ENCODE data around the gene GPRIN1. TPM values are rescaled to one million over a fixed set of nuclear protein-coding genes. Genes with fewer than 3 reads are reported as not detected.
A peak's percentile ranks its signal among the peaks of the same experiment; 100 is the strongest.

GPRIN1 gene
- total and polyA plus RNA-seq, 3 donors from 2014 or later, result 2.5 to 8.4 (median 5.7) TPM

DNA sequence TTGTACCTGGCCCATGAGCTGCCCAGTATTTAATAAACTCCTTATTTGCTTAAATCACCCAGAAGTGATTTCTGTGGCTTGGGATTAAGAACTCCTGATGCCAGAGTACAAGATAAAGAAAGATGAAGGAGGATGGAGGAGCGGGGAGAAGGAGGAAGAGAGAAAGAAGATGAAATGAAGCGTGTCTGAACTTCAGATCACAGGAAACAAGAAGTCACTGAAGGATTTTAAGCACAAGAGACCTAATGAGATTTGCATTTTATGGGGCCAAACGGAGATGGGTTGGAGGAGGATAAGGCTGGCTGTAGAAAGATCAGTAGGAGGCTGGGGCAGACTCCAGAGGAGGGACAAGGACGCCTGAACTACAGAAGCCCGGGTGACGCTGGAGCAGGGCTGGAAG is 23.6 kb upstream of the GPRIN1 start:
- no peak for TF ChIP-seq POLR2A (IDR thresholded peaks at IDR 0.05)
- TF ChIP-seq, protein P1, sequence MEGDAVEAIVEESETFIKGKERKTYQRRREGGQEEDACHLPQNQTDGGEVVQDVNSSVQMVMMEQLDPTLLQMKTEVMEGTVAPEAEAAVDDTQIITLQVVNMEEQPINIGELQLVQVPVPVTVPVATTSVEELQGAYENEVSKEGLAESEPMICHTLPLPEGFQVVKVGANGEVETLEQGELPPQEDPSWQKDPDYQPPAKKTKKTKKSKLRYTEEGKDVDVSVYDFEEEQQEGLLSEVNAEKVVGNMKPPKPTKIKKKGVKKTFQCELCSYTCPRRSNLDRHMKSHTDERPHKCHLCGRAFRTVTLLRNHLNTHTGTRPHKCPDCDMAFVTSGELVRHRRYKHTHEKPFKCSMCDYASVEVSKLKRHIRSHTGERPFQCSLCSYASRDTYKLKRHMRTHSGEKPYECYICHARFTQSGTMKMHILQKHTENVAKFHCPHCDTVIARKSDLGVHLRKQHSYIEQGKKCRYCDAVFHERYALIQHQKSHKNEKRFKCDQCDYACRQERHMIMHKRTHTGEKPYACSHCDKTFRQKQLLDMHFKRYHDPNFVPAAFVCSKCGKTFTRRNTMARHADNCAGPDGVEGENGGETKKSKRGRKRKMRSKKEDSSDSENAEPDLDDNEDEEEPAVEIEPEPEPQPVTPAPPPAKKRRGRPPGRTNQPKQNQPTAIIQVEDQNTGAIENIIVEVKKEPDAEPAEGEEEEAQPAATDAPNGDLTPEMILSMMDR (IDR thresholded peaks at IDR 0.05), result no peak
- Histone ChIP-seq H3K36me3 (ENCODE audit: low read depth, missing control alignments) (no peaks in the 10 kb centered on the region), H3K27ac (no peak overlapping the region), H3K4me3 (no peak overlapping the region), H3K9me3 (no peaks in the 10 kb centered on the region), H3K4me1 (peaks cover 9% of the 10 kb centered on the region), H3K27me3 (no peaks in the 10 kb centered on the region)
- WGBS, 2 donors, result 35 to 37% methylated on average over 6 of the region's 6 CpGs
- intact Hi-C loops (cut with DNase I; ENCODE audit: low total_unique reads), result loop anchor here (10.0 kb wide), 1 partner anchor 89 kb away; the partner anchor contains the start of gene CDHR2
- no peak for DNase-seq

DNA sequence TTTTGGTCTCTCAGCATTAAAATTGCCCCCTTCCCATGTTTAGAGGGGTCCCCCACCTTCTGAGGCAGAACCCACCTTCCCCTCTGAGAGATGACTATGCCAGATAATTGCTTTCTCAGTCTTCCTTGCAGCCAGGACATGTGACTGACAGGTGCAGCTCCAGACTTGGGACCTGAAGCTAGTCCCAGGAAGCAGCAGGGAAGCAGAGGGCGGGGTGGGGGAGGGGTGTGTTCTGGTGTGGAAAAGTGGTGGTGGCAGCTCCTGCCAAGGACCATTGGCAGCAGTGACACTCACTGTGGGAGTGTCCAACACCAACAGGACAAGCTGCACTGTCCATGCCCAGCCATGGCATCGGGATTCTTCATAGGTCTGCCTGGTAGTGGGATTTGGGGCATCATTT is 22.8 kb upstream of the GPRIN1 start:
- H3K27me3 ChIP-seq, result no peaks in the 10 kb centered on the region
- DNase-seq, result no peak
- intact Hi-C loops (cut with DNase I; ENCODE audit: low total_unique reads), result loop anchor here (10.0 kb wide), 1 partner anchor 88 kb away; the partner anchor contains the start of gene CDHR2

DNA sequence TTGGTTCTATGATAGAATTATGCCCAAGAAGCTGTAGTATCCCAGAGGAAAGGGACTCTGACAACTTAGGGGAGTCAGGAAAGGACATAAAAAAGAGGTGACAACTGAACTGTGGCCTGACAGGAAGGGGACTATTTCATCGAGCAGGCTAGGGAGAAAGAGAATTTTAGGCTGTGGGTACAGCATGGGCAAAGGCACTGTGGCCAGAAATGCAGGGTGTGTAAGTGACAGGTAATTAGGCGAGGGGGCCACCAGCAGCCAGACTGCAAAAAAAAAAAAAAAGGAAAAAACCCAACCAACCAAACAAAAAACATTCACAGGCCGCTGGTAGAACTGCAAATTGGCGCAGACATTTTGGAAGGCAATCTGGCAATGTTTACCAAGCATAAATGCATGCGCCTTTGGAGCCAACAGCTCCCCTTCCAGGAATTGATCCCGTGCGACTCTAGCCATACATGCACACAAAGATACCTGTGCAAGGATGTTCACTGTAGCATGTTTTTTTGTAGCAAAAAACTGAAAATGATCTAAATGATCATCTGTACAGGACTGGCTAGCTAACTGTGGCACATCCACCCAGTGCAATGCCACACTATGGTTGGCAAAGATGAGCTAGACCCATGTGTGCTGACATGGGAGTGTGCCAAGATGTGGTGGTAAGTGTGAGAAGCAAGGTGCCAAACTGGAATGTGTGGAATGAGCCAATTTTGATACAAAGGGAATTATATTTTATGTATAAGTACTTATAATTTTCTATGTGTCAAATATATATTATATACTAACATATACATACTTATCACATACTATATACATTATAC is 21.6 kb upstream of the GPRIN1 start:
- no peak overlapping the region for H3K27ac ChIP-seq
- peaks cover 9% of the 10 kb centered on the region for H3K4me1 ChIP-seq
- DNase-seq, result no peak
- TF ChIP-seq POLR2A (IDR thresholded peaks at IDR 0.05), result no peak
- TF ChIP-seq, protein P1 (IDR thresholded peaks at IDR 0.05), result no peak
- intact Hi-C loops (cut with DNase I; ENCODE audit: low total_unique reads), result loop anchor here (10.0 kb wide), 1 partner anchor 87 kb away; the partner anchor contains the start of gene CDHR2
- no peak overlapping the region for H3K4me3 ChIP-seq
- no peaks in the 10 kb centered on the region for H3K9me3 ChIP-seq
- H3K36me3 ChIP-seq (ENCODE audit: low read depth, missing control alignments), result no peaks in the 10 kb centered on the region
- WGBS, 2 donors, result 73 to 87% methylated on average over 7 of the region's 7 CpGs
- no peaks in the 10 kb centered on the region for H3K27me3 ChIP-seq

More for the DNA sequence above, 22.8 kb upstream of the GPRIN1 start:
- H3K9me3 ChIP-seq, result no peaks in the 10 kb centered on the region
- no peaks in the 10 kb centered on the region for H3K36me3 ChIP-seq (ENCODE audit: low read depth, missing control alignments)
- H3K4me3 ChIP-seq, result no peak overlapping the region
- H3K4me1 ChIP-seq, result peaks cover 9% of the 10 kb centered on the region
- WGBS, 2 donors, result 76 to 84% methylated on average over 2 of the region's 2 CpGs
- TF ChIP-seq, protein P1 (IDR thresholded peaks at IDR 0.05), result no peak
- no peak for TF ChIP-seq POLR2A (IDR thresholded peaks at IDR 0.05)
- H3K27ac ChIP-seq, result no peak overlapping the region

DNA sequence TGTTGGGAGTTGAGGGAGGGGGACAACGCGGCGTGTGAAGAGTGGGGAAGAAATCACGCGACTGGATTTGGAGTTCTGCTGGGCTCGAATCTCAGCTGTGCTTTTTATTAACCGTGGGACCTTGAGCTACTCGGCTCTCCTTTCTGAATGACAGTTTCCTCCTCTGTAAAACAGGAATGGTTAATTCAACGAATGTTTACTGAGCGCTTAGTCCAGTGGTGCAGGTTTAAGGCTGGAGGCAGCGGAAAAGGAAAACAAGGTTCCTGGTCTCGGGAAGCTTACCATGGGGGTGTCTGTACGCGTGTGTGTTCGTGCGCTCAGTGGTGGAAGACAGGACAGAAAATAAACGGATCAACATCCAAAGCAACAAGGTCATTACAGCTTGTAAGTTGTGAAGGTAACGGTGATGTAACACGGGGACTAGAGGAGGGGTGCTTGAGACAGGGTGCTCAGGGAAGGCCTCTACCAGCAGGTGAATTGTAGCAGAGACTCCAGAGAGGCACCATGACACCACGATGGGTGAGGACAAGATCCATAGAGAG is 20.8 kb upstream of the GPRIN1 start:
- Histone ChIP-seq H3K4me1 (peaks cover 9% of the 10 kb centered on the region), H3K27ac (no peak overlapping the region), H3K27me3 (no peaks in the 10 kb centered on the region), H3K9me3 (no peaks in the 10 kb centered on the region), H3K4me3 (peak overlapping the region; percentile 26 to 52), H3K36me3 (ENCODE audit: low read depth, missing control alignments) (no peaks in the 10 kb centered on the region)
- DNase-seq, result no peak
- no peak for TF ChIP-seq POLR2A (IDR thresholded peaks at IDR 0.05)
- TF ChIP-seq, protein P1 (IDR thresholded peaks at IDR 0.05), result no peak
- intact Hi-C loops (cut with DNase I; ENCODE audit: low total_unique reads), result loop anchor here (10.0 kb wide), 1 partner anchor 86 kb away; the partner anchor contains the start of gene CDHR2
- WGBS, 2 donors, result 6 to 7% methylated on average over 20 of the region's 20 CpGs

All from testis (tissue), 3 donors.